DMS 273 (cell line): ENCODE data around the gene OSBPL10.
"Not testable (repeated sequence)": the region's sequence is repeated elsewhere in the genome, so short reads cannot be mapped to it uniquely, and the experiment has no call there.

Experiments used
- DNase-seq: peaks from one replicate; lab custom pipeline; 2025; ENCODE audit not compliant: unreplicated experiment; lab: John Stamatoyannopoulos, UW

The OSBPL10 gene

GRCh38 chr3:31710123-31710803 is 270.8 kb downstream of the OSBPL10 start:
- no peak for DNase-seq

GRCh38 chr3:31709526-31709925 is 271.5 kb downstream of the OSBPL10 start:
- no peak for DNase-seq

GRCh38 chr3:31709005-31709404 is 272.1 kb downstream of the OSBPL10 start:
- no peak for DNase-seq

GRCh38 chr3:31707286-31707685 is 273.8 kb downstream of the OSBPL10 start:
- no peak for DNase-seq

GRCh38 chr3:31705736-31706135 is 275.3 kb downstream of the OSBPL10 start:
- DNase-seq = no peak

GRCh38 chr3:31704591-31705179 is 276.4 kb downstream of the OSBPL10 start:
- peak; percentile 70 for DNase-seq

- no peak for DNase-seq
Measured at GRCh38 chr3:31704156-31704555, 276.9 kb downstream of the OSBPL10 start.

GRCh38 chr3:31701286-31701685 is 279.8 kb downstream of the OSBPL10 start:
- DNase-seq = no peak

GRCh38 chr3:31699309-31699953 is 281.6 kb downstream of the OSBPL10 start:
- DNase-seq = no peak

- no peak for DNase-seq
Measured at GRCh38 chr3:31696815-31697548, 284.1 kb downstream of the OSBPL10 start.

- DNase-seq = no peak
Measured at GRCh38 chr3:31696009-31696297, 285.1 kb downstream of the OSBPL10 start.

GRCh38 chr3:31695280-31696008 is 285.6 kb downstream of the OSBPL10 start:
- peak; percentile 26 for DNase-seq

- DNase-seq = no peak
Measured at GRCh38 chr3:31693346-31693745, 287.7 kb downstream of the OSBPL10 start.

- DNase-seq = peak; percentile 3
Measured at GRCh38 chr3:31692751-31693150, 288.3 kb downstream of the OSBPL10 start.

GRCh38 chr3:31690771-31691170 is 290.3 kb downstream of the OSBPL10 start:
- no peak for DNase-seq

- not testable (repeated sequence) for DNase-seq
Measured at GRCh38 chr3:31689523-31689922, 291.5 kb downstream of the OSBPL10 start.

GRCh38 chr3:31688984-31689383 is 292.1 kb downstream of the OSBPL10 start:
- no peak for DNase-seq

GRCh38 chr3:31687020-31687802 is 293.9 kb downstream of the OSBPL10 start:
- DNase-seq = no peak

GRCh38 chr3:31680072-31680870 is 300.8 kb downstream of the OSBPL10 start:
- DNase-seq = no peak

GRCh38 chr3:31676556-31676955 is 304.5 kb downstream of the OSBPL10 start:
- DNase-seq = no peak
